ENCODE measurements around the gene TECR.
A peak's percentile ranks its signal among the peaks of the same experiment; 100 is the strongest.

TECR gene

DNA sequence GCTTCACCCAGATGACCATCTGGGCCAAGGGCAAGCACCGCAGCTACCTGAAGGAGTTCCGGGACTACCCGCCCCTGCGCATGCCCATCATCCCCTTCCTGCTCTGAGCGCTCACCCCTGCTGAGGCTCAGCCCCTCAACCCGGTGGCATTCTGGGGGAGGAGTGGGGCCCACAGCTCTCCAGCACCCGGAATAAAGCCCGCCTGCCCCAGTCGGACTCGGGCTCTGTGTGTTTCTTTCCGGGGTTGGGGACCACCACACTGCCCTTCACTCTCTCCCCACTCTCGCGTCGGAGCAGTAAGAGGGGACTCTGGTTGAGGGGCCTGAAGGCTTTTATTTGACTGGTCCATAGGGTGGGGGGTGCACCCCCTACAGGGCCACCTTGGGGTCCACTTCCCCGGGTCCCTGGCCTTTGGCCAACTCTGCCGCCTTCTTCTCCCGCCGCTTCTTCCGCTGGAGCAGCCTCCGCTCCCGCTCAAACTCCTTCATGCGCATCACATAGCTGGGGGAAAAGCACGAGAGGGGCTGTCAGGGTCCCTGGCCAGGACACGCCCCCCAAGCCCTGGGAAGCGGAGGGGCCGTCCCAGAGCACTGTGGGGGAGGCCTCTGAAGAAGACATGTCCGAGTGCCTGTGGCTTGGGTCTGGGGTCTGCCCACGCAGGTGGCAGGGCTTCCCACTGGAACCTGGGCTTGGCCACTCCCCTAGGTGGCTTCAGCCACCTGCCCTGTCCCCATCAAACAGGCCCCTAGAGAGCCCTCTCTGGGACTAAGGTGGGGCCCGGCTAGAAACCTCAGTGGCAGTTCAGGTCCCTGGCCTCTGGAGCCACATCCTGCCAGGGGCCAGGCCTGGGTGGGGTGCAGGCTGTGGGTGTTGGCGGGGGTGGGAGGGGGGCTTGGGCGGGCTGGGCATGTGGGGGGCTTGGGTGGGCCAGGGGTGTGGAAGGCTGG, 36.6 kb downstream of the TECR start:
- Histone ChIP-seq H3K23ac (ENCODE audit: low read length) (no peak overlapping the region), H2AK5ac (ENCODE audit: low read length) (no peak overlapping the region), H3K27me3 (ENCODE audit: insufficient read depth, low read length, poor library complexity) (no peaks in the 10 kb centered on the region), H3K18ac (ENCODE audit: low read length) (no peak overlapping the region), H3K4me2 (ENCODE audit: low read length) (no peak overlapping the region), H3K4me3 (ENCODE audit: low read length) (no peak overlapping the region), H3K27ac (ENCODE audit: low read depth, low read length) (no peak overlapping the region), H2BK5ac (ENCODE audit: low read length) (no peak overlapping the region), H3K79me1 (ENCODE audit: low read length) (peaks cover 11% of the 10 kb centered on the region), H3K4me1 (ENCODE audit: control insufficient read depth, low read depth, low read length) (peaks cover 5% of the 10 kb centered on the region), H2BK15ac (replicated peaks; ENCODE audit: low read depth) (no peak overlapping the region), H3K36me3 (ENCODE audit: control insufficient read depth, insufficient read depth, low read length) (no peaks in the 10 kb centered on the region), H3K79me2 (ENCODE audit: control insufficient read depth, insufficient read depth, low read length) (peaks cover 6% of the 10 kb centered on the region), H2BK120ac (ENCODE audit: low read depth, low read length) (no peak overlapping the region), H3K4ac (ENCODE audit: low read depth, low read length) (no peak overlapping the region), H3K9ac (ENCODE audit: low read length) (no peak overlapping the region), H4K5ac (ENCODE audit: low read length) (no peak overlapping the region), H4K8ac (ENCODE audit: low read depth, low read length) (no peak overlapping the region), H3K56ac (ENCODE audit: low read length) (no peak overlapping the region)
- no peak for DNase-seq
- no CpG with 5 or more reads among the region's 31 CpGs for WGBS (ENCODE audit: extremely low coverage, insufficient coverage, low lambda C conversion rate)

DNA sequence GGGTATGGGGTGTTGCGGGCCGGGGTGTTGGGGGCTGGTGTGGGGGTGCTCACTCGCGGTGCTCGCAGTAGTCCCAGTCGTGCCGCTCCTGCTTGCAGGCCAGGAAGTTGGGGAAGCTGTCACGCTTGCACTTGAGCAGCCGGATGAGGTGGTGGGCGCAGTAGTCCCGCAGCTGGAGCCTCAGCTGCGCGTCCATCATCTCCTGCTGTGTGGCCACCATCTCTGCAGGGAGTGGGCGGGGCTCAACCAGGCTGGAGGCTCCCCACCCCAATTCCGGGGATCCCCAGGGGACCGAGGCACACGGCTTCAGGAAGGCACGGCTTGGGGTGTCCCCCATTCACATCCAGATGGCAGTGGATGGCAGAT, 37.3 kb downstream of the TECR start:
- H4K8ac ChIP-seq (ENCODE audit: low read depth, low read length) = no peak overlapping the region
- no peak overlapping the region for H3K27ac ChIP-seq (ENCODE audit: low read depth, low read length)
- no peaks in the 10 kb centered on the region for H3K36me3 ChIP-seq (ENCODE audit: control insufficient read depth, insufficient read depth, low read length)
- H3K79me1 ChIP-seq (ENCODE audit: low read length) = peaks cover 14% of the 10 kb centered on the region
- no peak overlapping the region for H2BK5ac ChIP-seq (ENCODE audit: low read length)
- H2BK15ac ChIP-seq (replicated peaks; ENCODE audit: low read depth) = no peak overlapping the region
- H3K79me2 ChIP-seq (ENCODE audit: control insufficient read depth, insufficient read depth, low read length) = peaks cover 11% of the 10 kb centered on the region
- no CpG with 5 or more reads among the region's 18 CpGs for WGBS (ENCODE audit: extremely low coverage, insufficient coverage, low lambda C conversion rate)
- no peak overlapping the region for H2BK120ac ChIP-seq (ENCODE audit: low read depth, low read length)
- H3K4me3 ChIP-seq (ENCODE audit: low read length) = no peak overlapping the region
- peaks cover 5% of the 10 kb centered on the region for H3K4me1 ChIP-seq (ENCODE audit: control insufficient read depth, low read depth, low read length)
- no peak overlapping the region for H3K4ac ChIP-seq (ENCODE audit: low read depth, low read length)
- H3K27me3 ChIP-seq (ENCODE audit: insufficient read depth, low read length, poor library complexity) = no peaks in the 10 kb centered on the region
- no peak overlapping the region for H4K5ac ChIP-seq (ENCODE audit: low read length)
- no peak overlapping the region for H3K18ac ChIP-seq (ENCODE audit: low read length)
- DNase-seq = no peak
- no peak overlapping the region for H3K4me2 ChIP-seq (ENCODE audit: low read length)
- H3K23ac ChIP-seq (ENCODE audit: low read length) = no peak overlapping the region
- no peak overlapping the region for H2AK5ac ChIP-seq (ENCODE audit: low read length)
- no peak overlapping the region for H3K56ac ChIP-seq (ENCODE audit: low read length)
- no peak overlapping the region for H3K9ac ChIP-seq (ENCODE audit: low read length)

DNA sequence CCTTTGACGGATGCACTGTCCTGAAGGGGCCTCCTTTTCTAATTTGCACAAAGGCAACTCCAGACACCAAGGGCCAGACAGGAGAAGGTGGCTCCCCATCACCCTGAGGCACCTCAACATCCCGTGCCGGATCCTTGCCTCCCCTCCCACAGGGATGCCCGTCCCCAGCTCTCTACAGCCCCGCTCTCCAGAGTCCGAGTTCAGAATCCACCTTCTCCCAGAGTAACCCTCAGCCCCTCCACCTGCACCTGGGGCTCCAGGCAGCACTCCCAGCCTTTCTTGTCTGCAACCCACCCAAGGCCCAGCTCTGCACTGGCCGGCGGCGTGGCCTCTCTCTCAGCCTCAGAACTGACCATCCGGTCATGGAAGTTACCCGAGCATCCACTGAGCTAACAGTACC, 37.7 kb downstream of the TECR start:
- Histone ChIP-seq H3K56ac (ENCODE audit: low read length) (no peak overlapping the region), H3K18ac (ENCODE audit: low read length) (no peak overlapping the region), H3K4me3 (ENCODE audit: low read length) (no peak overlapping the region), H3K4ac (ENCODE audit: low read depth, low read length) (no peak overlapping the region), H2BK120ac (ENCODE audit: low read depth, low read length) (no peak overlapping the region), H3K27me3 (ENCODE audit: insufficient read depth, low read length, poor library complexity) (no peaks in the 10 kb centered on the region), H2BK5ac (ENCODE audit: low read length) (no peak overlapping the region), H4K8ac (ENCODE audit: low read depth, low read length) (no peak overlapping the region), H3K4me1 (ENCODE audit: control insufficient read depth, low read depth, low read length) (peaks cover 5% of the 10 kb centered on the region), H4K5ac (ENCODE audit: low read length) (no peak overlapping the region), H3K27ac (ENCODE audit: low read depth, low read length) (no peak overlapping the region), H3K9ac (ENCODE audit: low read length) (no peak overlapping the region), H2BK15ac (replicated peaks; ENCODE audit: low read depth) (no peak overlapping the region), H3K79me2 (ENCODE audit: control insufficient read depth, insufficient read depth, low read length) (peaks cover 11% of the 10 kb centered on the region), H2AK5ac (ENCODE audit: low read length) (no peak overlapping the region), H3K79me1 (ENCODE audit: low read length) (peaks cover 14% of the 10 kb centered on the region), H3K36me3 (ENCODE audit: control insufficient read depth, insufficient read depth, low read length) (no peaks in the 10 kb centered on the region), H3K4me2 (ENCODE audit: low read length) (no peak overlapping the region), H3K23ac (ENCODE audit: low read length) (no peak overlapping the region)
- no peak for DNase-seq
- WGBS (ENCODE audit: extremely low coverage, insufficient coverage, low lambda C conversion rate) = no CpG with 5 or more reads among the region's 11 CpGs

DNA sequence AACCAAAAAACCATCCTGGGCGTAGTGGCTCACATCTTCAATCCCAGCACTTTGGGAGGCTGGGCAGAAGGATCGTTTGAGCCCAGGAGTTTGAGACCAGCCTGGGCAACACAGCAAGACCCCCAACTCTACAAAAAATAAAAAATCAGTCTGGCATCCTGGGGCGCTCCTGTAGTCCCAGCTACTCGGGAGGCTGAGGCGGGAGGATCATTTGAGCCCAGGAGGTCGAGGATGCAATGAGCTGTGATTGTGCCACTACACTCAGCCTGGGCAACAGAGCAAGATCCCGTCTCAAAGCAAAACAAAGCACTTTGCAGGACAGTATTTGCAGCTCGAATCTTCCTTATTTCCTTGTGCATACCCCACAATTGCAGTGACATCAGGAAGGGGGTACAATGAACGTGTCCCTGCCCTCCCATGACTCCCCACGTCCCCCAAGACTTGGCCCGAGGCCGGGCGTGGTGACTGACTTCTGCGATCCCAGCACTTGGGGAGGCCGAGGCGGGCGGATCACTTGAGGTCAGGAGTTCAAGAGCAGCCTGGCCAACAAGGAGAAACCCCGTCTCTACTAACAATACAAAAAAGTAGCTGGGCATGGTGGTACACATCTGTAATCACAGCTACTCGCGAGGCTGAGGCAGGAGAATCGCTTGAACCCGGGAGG, 41.6 kb downstream of the TECR start:
- Histone ChIP-seq H2BK120ac (ENCODE audit: low read depth, low read length) (no peak overlapping the region), H2AK5ac (ENCODE audit: low read length) (no peak overlapping the region), H4K8ac (ENCODE audit: low read depth, low read length) (no peak overlapping the region), H3K36me3 (ENCODE audit: control insufficient read depth, insufficient read depth, low read length) (no peaks in the 10 kb centered on the region), H3K23ac (ENCODE audit: low read length) (no peak overlapping the region), H3K79me1 (ENCODE audit: low read length) (peaks cover 14% of the 10 kb centered on the region), H3K27me3 (ENCODE audit: insufficient read depth, low read length, poor library complexity) (no peaks in the 10 kb centered on the region), H4K5ac (ENCODE audit: low read length) (no peak overlapping the region), H3K4ac (ENCODE audit: low read depth, low read length) (no peak overlapping the region), H2BK15ac (replicated peaks; ENCODE audit: low read depth) (no peak overlapping the region), H3K79me2 (ENCODE audit: control insufficient read depth, insufficient read depth, low read length) (peaks cover 11% of the 10 kb centered on the region), H3K56ac (ENCODE audit: low read length) (peak overlapping the region; percentile 95), H3K18ac (ENCODE audit: low read length) (no peak overlapping the region), H3K9ac (ENCODE audit: low read length) (peak overlapping the region; percentile 86), H2BK5ac (ENCODE audit: low read length) (no peak overlapping the region), H3K4me1 (ENCODE audit: control insufficient read depth, low read depth, low read length) (no peaks in the 10 kb centered on the region), H3K4me3 (ENCODE audit: low read length) (peak overlapping the region; percentile 78), H3K4me2 (ENCODE audit: low read length) (peak overlapping the region; percentile 42), H3K27ac (ENCODE audit: low read depth, low read length) (no peak overlapping the region)
- no CpG with 5 or more reads among the region's 22 CpGs for WGBS (ENCODE audit: extremely low coverage, insufficient coverage, low lambda C conversion rate)
- no peak for DNase-seq

DNA sequence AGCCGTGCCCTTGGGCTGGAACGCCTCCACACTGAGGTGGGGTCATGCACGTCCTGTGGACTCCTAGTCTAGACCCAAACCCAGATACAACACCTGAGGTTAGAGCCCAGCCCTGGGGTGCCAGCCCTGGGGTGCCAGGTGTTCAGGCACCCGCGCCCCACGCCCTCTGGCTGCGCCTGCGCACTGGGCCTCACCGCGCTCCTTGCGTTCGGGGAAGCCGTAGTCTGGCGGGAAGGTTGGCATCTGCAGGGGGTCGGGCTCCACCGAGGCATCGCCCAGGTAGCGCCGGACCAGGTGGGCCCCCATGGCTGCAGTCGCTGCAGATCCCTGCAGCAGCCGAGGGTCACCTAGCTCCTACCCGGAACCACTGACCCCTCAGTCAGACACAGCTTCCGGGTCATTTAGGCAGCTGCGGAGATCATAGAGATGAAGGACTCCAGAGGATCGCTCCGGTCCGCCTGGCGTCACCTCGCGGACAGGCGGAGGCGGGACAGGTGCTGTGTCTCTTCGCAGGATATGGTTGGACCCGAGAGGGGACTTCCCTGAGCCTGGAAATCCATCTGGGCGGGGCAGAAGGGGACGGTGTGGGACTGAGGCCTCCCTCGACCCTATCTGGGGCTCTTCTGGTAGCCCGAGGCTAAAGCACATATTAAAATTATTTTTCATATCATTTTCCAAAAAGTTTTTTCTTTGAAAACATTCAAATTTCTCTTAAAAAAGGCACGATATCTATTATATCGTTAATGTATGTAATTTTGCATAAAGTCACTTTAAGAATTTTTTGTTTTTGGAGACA, 42.5 kb downstream of the TECR start, which contains the start of gene NDUFB7:
TSS of gene NDUFB7 (minus strand) at position 372 of the 796 bp plus-strand sequence. CDS start at position 306, 66 bp downstream.
- H4K8ac ChIP-seq (ENCODE audit: low read depth, low read length) = no peak within 1 kb of the TSS
- H2BK5ac ChIP-seq (ENCODE audit: low read length) = no peak within 1 kb of the TSS
- 100% methylated on average over 2 of the region's 40 CpGs for WGBS (ENCODE audit: extremely low coverage, insufficient coverage, low lambda C conversion rate)
- peak within 1 kb of the TSS; percentile 42 for H3K4me2 ChIP-seq (ENCODE audit: low read length)
- no peak within 1 kb of the TSS for H2BK120ac ChIP-seq (ENCODE audit: low read depth, low read length)
- DNase-seq = peak; percentile 98
- H2AK5ac ChIP-seq (ENCODE audit: low read length) = no peak within 1 kb of the TSS
- H3K9ac ChIP-seq (ENCODE audit: low read length) = peak within 1 kb of the TSS; percentile 86
- no peaks in the 10 kb centered on the region for H3K4me1 ChIP-seq (ENCODE audit: control insufficient read depth, low read depth, low read length)
- H3K23ac ChIP-seq (ENCODE audit: low read length) = no peak within 1 kb of the TSS
- H3K79me2 ChIP-seq (ENCODE audit: control insufficient read depth, insufficient read depth, low read length) = peaks cover 11% of the 10 kb centered on the region
- peak within 1 kb of the TSS; percentile 78 for H3K4me3 ChIP-seq (ENCODE audit: low read length)
- H3K27ac ChIP-seq (ENCODE audit: low read depth, low read length) = no peak within 1 kb of the TSS
- H2BK15ac ChIP-seq (replicated peaks; ENCODE audit: low read depth) = no peak within 1 kb of the TSS
- H3K56ac ChIP-seq (ENCODE audit: low read length) = peak within 1 kb of the TSS; percentile 95
- H3K27me3 ChIP-seq (ENCODE audit: insufficient read depth, low read length, poor library complexity) = no peaks in the 10 kb centered on the region
- peaks cover 14% of the 10 kb centered on the region for H3K79me1 ChIP-seq (ENCODE audit: low read length)
- no peak within 1 kb of the TSS for H3K4ac ChIP-seq (ENCODE audit: low read depth, low read length)
- no peaks in the 10 kb centered on the region for H3K36me3 ChIP-seq (ENCODE audit: control insufficient read depth, insufficient read depth, low read length)
- H4K5ac ChIP-seq (ENCODE audit: low read length) = no peak within 1 kb of the TSS
- H3K18ac ChIP-seq (ENCODE audit: low read length) = no peak within 1 kb of the TSS
